GM19395 (cell line): ENCODE data around the gene MAP4.
"Not testable (repeated sequence)": the region's sequence is repeated elsewhere in the genome, so short reads cannot be mapped to it uniquely, and the experiment has no call there.

Experiments used
- ATAC-seq: cut with Tn5 transposase; IDR thresholded peaks from one replicate; pipeline ENCODE4 v1.9.1; 2021; ENCODE audit warnings: mild to moderate bottlenecking, moderate library complexity; ENCODE audit not compliant: unreplicated experiment

The MAP4 gene

DNA sequence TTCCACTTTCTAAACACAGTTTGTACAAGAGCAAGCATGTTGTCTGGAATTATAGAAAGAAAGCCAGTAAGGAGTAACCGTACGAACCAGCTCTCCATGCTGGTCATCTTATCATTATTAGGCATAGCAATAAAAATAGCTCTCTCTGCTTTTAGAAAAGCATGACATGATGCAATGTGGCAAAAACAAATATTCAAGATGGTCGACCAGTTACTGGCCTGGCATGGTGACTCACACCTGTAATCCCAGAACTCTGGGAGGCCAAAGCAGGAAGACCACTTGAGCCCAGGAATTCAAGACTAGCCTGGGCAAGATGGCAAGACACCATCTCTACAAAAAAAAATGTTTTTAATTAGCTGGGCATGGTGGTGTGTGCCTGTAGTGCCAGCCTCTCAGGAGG, 2.6 kb upstream of the MAP4 start:
- ATAC-seq, result no peak

DNA sequence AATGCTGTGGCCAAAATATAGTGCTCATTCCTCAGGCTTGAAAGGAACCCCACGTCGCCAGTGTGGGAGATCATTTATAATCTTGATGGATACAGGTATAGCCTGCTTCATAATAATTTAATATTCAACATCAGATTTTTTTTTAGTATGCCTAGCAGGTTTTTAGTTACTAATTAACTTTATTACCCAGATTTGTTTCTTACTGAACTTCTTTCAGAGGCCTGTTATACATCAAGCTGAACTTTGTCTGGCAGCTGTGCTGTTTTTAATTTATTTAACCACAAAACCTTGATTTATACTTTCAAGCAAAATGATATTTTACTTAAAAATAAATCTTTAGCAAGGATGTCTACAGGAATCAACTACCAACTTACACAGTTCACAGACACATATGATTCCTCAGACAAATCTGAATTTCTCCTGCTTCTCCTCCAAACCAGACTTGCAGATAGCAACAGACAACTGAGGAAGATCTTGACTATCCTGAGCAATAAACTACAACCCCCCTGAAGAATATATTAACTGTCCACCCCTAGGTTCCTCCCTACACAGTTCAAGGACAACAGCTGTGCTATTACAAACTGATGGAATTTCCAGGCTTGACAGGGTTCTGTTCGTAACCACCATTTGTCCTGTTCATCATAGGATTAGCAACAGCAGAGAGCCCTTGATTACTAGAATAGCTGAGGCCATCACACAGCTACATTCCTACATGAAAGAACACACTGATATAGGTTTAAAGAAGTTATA, 610 bp downstream of the MAP4 start:
- ATAC-seq, result no peak

DNA sequence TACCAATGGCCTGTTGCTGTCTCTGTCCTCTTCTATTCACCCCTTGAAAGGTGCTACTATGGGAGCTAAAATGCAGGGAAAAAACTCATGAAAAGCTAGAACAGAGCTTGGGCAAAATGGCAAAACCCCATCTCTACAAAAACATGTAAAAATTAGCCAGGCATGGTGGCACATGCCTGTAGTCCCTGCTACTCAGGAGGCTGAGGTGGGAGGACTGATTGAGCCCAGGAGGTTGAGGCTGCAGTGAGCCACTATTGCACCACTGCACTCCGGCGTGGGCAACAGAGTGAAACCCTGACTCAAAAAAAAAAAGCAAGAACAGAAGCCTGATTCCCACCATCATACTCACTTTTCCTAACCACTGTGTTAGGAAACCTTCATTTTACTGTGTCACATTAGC, 1.9 kb downstream of the MAP4 start:
- no peak for ATAC-seq

DNA sequence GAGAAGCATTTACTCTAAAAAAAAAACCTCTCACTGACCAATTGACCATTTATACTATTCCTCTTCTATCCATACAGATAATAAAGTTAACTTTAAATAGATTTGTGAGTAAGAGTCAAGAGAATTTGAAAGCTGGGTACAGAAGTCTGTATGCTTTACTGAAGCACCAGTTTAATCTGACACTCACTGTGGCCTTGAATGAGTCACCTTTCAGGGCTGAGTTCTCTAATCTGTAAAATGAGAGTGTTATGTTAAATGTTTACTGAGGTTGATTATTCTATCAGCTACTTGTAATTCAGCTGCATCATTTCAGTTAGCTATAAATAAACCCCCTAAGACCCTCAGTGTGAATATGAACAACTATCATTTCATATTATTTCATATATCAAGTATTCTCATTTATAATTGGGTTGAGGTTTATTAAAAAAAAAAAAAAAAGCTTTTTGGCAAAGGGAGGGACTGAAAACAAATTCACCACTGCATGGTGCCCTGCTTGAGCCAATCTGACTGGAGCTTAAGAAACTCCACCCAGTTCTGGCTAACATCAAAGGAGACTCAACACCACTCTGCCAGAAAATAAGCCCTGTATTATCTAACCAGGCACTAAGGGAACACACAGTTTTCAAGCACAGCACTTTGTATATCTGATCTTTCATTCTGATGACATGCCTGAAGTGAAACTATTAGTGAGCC, 2.8 kb downstream of the MAP4 start:
- ATAC-seq, result no peak

DNA sequence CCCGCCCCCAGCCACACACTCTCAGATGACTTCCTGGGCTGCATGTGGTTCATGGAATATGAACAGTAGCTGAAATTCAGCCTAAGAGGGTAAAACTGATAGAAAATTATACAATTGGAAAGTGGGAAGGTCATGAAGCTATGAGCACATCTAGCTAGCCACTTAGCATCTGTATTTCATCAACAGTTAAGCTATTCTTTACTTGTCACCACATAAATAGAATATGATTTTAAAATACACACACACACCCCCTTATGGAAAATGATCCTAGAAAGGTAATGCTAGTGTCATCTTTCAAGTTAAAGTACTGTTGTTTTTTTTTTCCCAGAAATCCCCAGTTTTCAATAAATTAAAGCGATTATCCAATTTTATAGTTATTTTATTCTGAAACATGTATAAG, 3.6 kb downstream of the MAP4 start:
- ATAC-seq, result no peak

DNA sequence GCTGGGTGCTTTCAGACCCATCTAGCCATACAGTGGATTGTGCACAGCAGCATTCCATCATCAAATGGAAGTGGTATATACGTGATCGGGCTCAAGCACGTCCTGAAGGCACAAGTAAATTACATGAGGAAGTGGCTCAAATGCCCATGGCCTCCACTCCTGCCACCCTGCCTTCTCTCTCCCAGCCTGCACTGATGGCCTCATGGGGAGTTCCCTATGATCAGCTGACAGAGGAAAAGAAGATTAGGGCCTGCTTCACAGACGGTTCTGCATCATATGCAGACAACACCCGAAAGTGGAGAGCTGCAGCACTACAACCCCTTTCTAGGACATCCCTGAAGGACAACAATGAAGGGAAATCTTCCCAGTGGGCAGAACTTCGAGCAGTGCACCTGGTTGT, 8.2 kb downstream of the MAP4 start:
- not testable (repeated sequence) for ATAC-seq

DNA sequence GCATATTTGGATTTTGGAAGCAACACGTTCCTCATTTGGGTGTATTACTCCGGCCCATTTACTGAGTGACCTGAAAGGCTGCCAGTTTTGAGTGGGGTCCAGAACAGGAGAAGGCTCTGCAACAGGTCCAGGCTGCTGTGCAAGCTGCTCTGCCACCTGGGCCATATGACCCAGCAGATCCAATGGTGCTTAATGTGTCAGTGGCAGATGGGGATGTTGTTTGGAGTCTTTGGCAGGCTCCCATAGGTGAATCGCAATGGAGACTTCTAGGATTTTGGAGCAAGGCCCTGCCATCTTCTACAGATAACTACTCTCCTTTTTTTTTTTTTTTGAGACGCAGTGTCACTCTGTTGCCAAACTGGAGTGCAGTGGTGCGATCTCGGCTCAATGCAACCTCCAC, 8.9 kb downstream of the MAP4 start:
- not testable (repeated sequence) for ATAC-seq

DNA sequence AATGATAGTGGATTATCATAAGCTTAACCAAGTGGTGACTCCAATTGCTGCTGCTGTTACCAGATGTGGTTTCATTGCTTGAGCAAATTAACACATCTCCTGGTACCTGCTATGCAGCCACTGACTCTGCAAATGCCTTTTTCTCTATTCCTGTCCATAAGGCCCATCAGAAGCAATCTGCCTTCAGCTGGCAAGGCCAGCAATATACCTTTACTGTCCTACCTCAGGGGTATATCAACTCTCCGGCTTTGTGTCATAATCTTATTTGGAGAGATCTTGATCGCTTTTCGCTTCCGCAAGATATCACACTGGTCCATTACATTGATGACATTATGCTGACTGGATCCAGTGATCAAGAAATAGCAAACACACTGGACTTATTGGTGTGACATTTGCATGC, 9.4 kb downstream of the MAP4 start:
- not testable (repeated sequence) for ATAC-seq

DNA sequence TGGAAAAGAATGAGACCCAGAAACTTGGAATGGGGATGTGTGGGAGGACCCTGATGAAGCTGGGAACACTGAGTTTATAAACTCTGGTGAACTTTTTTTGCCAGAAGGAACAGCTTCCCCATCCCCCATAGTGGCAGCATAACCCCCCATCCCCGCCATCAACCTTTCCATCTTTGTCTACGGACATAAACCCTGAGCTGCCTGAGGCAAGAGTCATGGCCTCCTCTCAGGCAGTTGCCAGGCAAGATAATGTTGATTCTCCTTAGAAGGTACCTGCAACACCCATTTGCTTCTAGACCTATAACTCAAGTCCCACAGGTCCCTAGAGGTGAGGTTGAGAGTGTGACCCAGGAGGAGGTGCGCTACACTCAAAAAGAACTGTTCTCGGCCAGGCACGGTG, 11.5 kb downstream of the MAP4 start:
- no peak for ATAC-seq

DNA sequence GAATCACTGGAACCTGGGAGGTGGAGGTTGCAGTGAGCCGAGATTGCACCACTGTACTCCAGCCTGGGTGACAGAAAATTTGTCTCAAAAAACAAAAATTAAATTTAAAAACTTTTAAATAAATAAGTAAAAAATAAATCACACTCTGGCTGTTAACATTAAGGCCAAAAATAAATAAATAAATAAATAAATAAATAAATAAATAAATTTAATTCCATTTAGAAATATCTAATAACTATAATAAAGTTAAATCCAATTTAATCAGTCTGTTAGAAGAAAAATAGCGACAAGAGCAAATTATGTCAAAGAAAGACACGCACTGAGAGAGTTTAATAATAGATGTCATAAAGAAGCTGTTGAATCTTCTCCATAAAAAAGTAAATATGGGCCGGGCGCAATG, 13.4 kb downstream of the MAP4 start:
- ATAC-seq, result no peak

DNA sequence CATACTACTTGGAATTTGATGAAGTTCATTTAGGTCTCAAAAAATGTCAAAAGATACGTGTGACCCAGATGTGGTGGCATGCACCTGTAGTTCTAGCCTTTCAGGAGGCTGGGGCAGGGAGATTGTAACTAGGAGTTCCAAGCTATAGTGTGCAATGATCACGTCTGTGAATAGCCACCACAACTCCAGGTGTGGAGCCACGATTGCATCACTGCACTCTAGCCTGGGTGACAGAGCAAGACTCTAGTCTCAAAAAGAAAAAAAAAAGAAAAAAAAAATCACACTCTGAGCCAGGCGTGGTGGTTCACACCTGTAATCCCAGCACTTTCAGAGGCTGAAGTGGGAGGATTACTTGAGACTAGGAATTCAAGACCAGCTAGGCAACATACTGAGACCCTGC, 14.2 kb downstream of the MAP4 start:
- no peak for ATAC-seq

DNA sequence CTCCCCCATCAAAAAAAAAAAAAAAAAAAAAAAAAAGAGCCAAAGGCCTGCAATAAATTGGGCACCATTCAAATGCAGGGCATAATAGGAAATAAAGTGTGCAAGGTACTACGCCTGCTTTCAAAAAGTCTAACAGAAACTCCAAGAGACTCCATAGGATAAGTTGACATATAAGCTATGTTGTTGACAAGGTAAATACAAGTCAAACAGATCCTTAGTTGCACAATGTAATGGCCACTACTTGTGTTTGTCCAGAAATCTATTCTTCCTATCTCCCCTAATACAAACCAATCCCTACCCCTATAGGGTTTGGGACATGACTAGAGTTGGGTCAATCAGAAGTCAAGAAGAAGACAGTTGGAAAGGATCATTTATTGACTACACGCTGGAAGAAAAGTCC, 16.0 kb downstream of the MAP4 start:
- no peak for ATAC-seq

DNA sequence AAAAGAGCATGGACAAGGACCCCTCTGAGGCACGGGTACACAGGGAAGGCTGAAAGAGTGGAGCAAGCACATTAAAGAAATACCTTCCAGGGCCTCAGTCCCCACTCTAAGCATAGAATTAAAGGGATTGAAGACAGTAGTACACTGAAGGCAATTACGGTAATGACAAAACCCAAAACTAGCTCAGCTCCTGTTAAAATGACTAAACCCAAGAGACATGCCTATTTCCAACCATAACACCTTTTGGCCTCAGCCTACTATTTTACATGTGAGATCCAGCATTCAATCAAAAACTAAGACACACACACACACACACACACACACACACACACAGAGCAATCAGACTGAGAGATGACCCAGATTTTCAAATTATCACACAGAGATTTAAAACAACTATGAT, 19.8 kb downstream of the MAP4 start:
- ATAC-seq, result no peak

DNA sequence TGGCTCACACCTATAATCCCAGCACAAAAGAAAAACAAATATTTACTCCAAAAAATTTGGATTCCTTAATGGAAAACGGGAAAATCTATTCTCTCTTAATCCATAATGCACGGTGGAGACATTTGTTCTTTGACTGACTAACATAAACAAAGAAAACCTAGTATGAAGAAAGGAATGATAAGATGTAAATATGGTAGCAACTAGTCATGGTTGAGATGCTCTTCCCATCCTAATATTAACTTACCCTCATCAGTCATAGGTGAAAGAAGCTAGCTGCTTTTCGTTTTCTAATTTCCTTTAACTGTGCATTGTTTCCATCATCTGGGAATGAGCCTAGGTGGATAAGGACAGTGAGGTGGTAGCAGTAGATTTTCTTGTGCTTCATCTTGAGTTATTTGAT, 22.0 kb downstream of the MAP4 start:
- no peak for ATAC-seq

DNA sequence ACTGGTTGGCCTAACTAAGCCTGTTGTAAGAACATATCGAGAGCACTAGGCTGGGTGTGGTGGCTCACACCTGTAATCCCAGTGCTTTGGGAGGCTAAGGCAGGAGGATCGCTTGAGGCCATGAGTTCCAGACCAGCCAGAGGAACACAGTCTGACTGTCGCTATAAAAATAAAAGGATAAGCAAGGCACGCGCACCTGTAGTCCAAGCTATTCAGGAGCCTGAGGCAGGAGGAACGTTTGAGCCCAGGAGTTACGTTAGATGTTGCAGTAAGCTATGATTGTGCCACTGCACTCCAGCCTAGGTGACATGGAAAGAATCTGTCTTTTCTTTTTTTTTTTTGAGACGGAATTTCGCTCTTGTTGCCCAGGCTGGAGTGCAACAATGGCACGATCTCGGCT, 24.9 kb downstream of the MAP4 start:
- ATAC-seq, result no peak

DNA sequence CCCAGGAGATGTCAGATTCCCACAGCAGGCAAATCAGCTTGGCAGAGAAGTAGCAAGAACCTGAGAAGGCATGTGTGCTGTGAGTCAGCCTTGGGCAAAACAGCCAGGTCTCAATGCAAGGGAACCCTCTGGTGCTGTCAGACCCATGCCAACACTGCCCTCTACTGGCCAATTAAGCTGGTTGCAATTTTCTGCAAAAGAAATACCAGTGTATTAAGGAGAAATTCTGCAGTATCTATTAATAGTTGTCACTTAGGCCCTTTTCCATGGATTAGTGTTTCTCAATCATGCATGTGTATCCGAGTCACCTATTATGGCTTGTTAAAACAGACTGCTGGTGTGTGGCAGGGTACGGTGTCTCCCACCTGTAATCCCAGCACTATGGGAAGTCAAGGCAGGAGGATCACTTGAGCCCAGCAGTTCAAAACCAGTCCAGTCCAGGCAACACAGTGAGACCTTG, 26.2 kb downstream of the MAP4 start:
- ATAC-seq, result no peak

DNA sequence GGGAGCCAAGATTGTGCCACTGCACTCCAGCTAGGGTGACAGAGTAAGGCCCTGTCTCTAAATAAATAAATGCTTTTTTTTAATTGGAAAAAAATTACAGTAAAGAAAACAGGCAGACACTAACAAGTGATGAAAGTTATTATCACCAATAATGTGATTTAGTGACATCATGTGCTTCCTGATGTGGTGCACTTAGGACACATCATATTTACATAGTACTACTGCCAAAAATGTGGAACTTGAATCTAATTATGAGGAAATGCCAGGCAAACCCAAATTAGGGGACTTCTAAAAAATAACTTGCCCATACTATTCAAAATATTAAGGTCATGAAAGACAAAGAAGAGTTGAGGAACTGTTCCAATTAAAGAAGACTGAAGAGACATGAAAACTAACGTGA, 30.8 kb downstream of the MAP4 start:
- no peak for ATAC-seq

DNA sequence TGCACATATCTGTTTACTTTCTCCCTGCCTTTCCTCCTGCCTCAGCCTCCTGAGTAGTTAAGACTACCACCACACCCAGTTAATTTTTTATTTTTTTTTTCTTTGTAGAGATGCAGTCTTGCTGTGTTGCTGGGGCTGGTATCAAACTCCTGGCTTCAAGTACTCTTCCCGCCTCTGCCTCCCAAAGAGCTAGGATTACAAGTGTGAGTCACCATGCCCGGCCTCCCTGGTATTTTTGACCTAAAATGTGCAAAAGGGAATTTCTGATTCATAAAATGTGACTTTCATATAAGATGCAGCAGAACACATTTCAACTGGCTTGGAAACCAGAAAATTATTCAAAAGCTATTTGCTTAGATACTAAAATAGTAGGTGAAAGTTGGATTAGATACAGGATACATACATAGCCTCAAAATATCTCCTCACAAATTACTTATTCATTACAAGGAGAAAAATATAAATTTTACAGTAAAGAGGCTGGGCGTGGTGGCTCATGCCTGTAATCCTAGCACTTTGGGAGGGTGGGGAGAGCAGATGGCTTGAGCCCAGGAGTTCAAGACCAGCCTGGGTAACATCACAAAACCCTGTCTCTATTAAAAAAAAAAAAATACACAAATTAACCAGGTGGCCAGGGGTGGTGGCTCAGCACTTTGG, 32.0 kb downstream of the MAP4 start:
- ATAC-seq, result no peak

DNA sequence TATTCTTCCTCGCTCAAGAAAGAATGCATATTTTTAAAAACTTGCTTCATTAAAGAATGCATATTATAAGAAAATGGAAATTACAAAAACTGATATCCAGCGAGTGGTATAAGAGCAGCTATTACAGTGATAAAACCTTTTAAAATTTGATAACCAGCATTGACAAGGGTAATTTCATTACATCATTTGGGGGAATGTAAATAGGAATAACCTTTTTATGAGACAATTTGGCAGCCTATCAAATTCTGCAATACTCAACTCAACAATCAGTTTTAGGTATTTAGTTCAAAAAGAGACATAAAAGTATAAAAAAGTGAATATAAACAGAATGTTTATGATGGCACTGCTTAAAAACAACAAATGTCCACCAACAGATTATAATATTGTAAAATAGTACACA, 35.4 kb downstream of the MAP4 start:
- ATAC-seq, result no peak

DNA sequence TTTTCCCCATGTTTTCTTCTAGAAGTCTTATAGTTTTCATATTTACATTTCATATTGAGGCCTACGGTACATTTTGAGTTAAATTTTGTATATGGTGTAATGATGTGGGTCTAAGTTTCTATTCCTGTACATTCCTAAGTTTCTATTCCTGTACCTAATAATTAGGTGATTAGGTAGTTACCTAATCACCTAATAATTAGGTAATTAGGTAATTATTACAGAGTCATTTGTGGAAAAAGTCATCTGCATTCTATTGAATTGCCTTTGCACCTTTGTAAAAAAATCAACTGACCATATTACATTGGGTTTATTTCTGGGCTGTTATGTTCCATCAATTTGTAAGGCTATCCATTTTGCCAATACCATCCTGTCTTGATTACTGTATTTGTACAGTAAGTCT, 37.1 kb downstream of the MAP4 start:
- ATAC-seq, result no peak

DNA sequence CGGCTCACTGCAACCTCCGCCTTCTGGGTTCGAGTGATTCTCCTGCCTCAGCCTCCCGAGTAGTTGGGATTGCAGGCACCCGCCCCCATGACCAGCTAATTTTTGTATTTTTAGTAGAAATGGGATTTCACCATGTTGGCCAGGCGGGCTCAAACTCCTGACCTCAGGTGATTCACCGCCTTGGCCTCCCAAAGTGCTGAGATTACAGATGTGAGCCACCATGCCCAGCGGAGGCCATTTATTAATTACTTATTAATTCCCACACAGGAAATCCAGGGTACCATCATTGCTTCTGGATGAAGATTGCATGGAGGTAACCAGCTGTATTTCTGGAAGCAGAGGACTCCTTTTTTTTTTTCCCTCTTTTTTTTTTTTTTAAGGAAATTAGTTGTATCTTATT, 37.8 kb downstream of the MAP4 start:
- no peak for ATAC-seq

DNA sequence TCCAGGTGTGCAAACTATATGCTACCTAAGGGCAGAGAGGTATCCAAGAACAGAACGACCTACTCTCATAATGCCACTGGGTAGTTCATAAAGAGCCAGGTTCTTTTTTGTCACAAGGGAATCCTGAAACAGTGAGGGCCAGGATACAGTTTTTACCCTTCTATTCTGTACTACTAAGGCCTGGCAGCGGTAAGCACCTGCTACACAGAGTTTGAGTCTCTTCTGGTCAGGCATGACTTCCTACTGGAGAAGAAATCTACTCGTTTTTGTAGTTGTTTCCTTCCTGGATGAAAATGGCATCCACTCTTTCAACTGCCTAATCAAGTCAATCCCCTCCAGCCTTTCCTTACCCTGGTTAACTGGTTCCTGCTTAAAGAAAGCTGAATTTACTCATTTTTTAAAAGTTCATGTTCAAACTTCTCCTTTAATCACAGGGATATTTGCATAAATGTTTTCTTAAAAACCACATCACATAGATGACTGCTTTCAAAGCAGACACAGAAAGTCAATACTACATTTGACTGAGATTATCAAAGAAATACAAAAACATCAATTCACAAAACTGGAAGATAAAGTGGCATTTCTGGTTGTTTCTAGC, 40.0 kb downstream of the MAP4 start:
- ATAC-seq, result no peak
